Naive thymus-derived CD4-positive, alpha-beta T cell (primary cell): ENCODE measurements around the gene MAVS. TPM values are rescaled to one million over a fixed set of nuclear protein-coding genes. Genes with fewer than 3 reads are reported as not detected.
A peak's percentile ranks its signal among the peaks of the same experiment; 100 is the strongest.

ENCODE experiments used
- ATAC-seq: fragments of 150-1000 bp; cut with Tn5 transposase; 2 replicates; pipeline ENCODE4 v1.10.0; 2021; ENCODE audit warnings: mild to moderate bottlenecking, moderate library complexity
- CTCF ChIA-PET: fragments of 350-600 bp; sonication (Branson Sonifier 250); formaldehyde crosslinking; loops from one replicate; lab custom pipeline; 2021; ENCODE audit warnings: antibody characterized with exemption; lab: Charles Lee
- POLR2A ChIA-PET: fragments of 350-600 bp; sonication (Branson Sonifier 250); formaldehyde crosslinking; loops from one replicate; lab custom pipeline; 2021; ENCODE audit warnings: antibody characterized with exemption, inconsistent platforms; lab: Charles Lee
- DNase-seq, 9 donors: peaks; one replicate each; pipeline versions ENCODE4 v3.0.0 to v3.0.0-alpha.2; 2020 to 2022; ENCODE audit warnings: mixed read lengths in 1 of 9
- H3K27ac ChIP-seq: one replicate; pipeline ENCODE4 v1.7.0; 2013; ENCODE audit warnings: mild to moderate bottlenecking, low read depth, low read length, moderate library complexity
- H3K27me3 ChIP-seq, 2 donors: one replicate each; pipeline ENCODE4 v1.7.0; 2013; ENCODE audit warnings: low read length in 2 of 2, mild to moderate bottlenecking in 2 of 2, moderate library complexity in 2 of 2; ENCODE audit not compliant: control insufficient read depth in 2 of 2, insufficient read depth in 2 of 2
- H3K36me3 ChIP-seq, 3 experiments: 1 replicate in 2 of 3; 2 replicates in 1 of 3; pipeline ENCODE4 v1.7.0; 2013; ENCODE audit warnings: low read length in 3 of 3, mild to moderate bottlenecking in 3 of 3, moderate library complexity in 1 of 3; ENCODE audit not compliant: insufficient read depth in 3 of 3, control insufficient read depth in 2 of 3
- H3K4me1 ChIP-seq, 2 donors: one replicate each; pipeline ENCODE4 v1.7.0; 2013; ENCODE audit warnings: low read length in 2 of 2, mild to moderate bottlenecking in 2 of 2, moderate library complexity in 1 of 2; ENCODE audit not compliant: control insufficient read depth in 2 of 2, insufficient read depth in 2 of 2
- H3K4me3 ChIP-seq: 2 replicates; pipeline ENCODE4 v1.7.0; 2013; ENCODE audit warnings: mild to moderate bottlenecking, low read length
- H3K9me3 ChIP-seq, 3 experiments: 1 replicate in 2 of 3; 2 replicates in 1 of 3; pipeline ENCODE4 v1.7.0; 2013; ENCODE audit warnings: low read length in 3 of 3; ENCODE audit not compliant: control insufficient read depth in 2 of 3
- H3K27ac Mint-ChIP-seq, 9 donors: one replicate each; pipeline ENCODE4 v1.8.0; 2020 to 2022; ENCODE audit warnings: mixed read lengths in 9 of 9, mild to moderate bottlenecking in 8 of 9, moderate library complexity in 5 of 9, inconsistent platforms in 2 of 9
- H3K27me3 Mint-ChIP-seq, 5 donors: one replicate each; pipeline ENCODE4 v1.8.0; 2021 to 2022; ENCODE audit warnings: mixed read lengths in 5 of 5, mild to moderate bottlenecking in 1 of 5
- H3K36me3 Mint-ChIP-seq, 5 donors: one replicate each; pipeline ENCODE4 v1.8.0; 2020 to 2022; ENCODE audit warnings: mixed read lengths in 5 of 5, mild to moderate bottlenecking in 3 of 5, inconsistent platforms in 1 of 5
- H3K4me1 Mint-ChIP-seq, 7 donors: one replicate each; pipeline ENCODE4 v1.8.0; 2020 to 2022; ENCODE audit warnings: mixed read lengths in 7 of 7, mild to moderate bottlenecking in 3 of 7, inconsistent platforms in 1 of 7
- H3K4me3 Mint-ChIP-seq, 10 donors: one replicate each; pipeline ENCODE4 v1.8.0; 2020 to 2022; ENCODE audit warnings: mild to moderate bottlenecking in 10 of 10, mixed read lengths in 10 of 10, moderate library complexity in 6 of 10, inconsistent platforms in 2 of 10
- H3K9me3 Mint-ChIP-seq, 11 donors: one replicate each; pipeline ENCODE4 v1.8.0; 2020 to 2022; ENCODE audit warnings: mixed read lengths in 11 of 11, mild to moderate bottlenecking in 4 of 11, inconsistent platforms in 1 of 11, moderate library complexity in 1 of 11
- intact Hi-C, 2 donors: fragments of 100-400 bp; cut with micrococcal nuclease; formaldehyde crosslinking; loops; one replicate each; pipeline ENCODE4 v1.15.1; 2023
- polyA plus RNA-seq, 2 donors: library from polyadenylated mRNA; unstranded; fragments of 300-500 nt; fragmentation: Illumina TruSeq; gene quantifications; one replicate each; pipeline ENCODE4 v1.2.3, GENCODE V29; 2021
- total RNA-seq, 6 experiments: library from RNA in 5 of 6; stranded (reverse) in 5 of 6; gene quantifications; 1 replicate in 5 of 6; 2 replicates in 1 of 6; pipeline ENCODE4 v1.2.3 and lab custom pipeline; 2021 to 2026

MAVS gene
- total and polyA plus RNA-seq, 7 experiments from 2014 or later, result 3.5 to 49.9 (median 26.4) TPM

- H3K27me3 Mint-ChIP-seq, result no peaks in the 10 kb centered on the region
- no peak overlapping the region for H3K4me3 ChIP-seq
- no peaks in the 10 kb centered on the region for H3K9me3 Mint-ChIP-seq
- peaks cover 23 to 92% (median 29%) of the 10 kb centered on the region in 3 experiments for H3K36me3 ChIP-seq
- DNase-seq (no peak), ATAC-seq (no peak)
- CTCF ChIA-PET, result interaction anchor here (1.5 kb wide), 1 partner anchor 9 kb away, joined by 3 read pairs; no protein-coding TSS in a partner anchor
- H3K9me3 ChIP-seq, result no peaks in the 10 kb centered on the region
- no peaks in the 10 kb centered on the region for H3K4me1 ChIP-seq
- no peak overlapping the region for H3K27ac ChIP-seq
- no peaks in the 10 kb centered on the region for H3K27me3 ChIP-seq
- intact Hi-C loops, result no loop called here
- POLR2A ChIA-PET, result interaction anchor here (0.8 kb wide), 1 partner anchor 42 kb away, joined by 3 read pairs; no protein-coding TSS in a partner anchor
- peak overlapping the region in 1 of 9 donors; percentile 51 for H3K27ac Mint-ChIP-seq
- H3K36me3 Mint-ChIP-seq, result peaks cover 10 to 39% (median 23%) of the 10 kb centered on the region in 5 donors
- H3K4me3 Mint-ChIP-seq, result no peak overlapping the region
- H3K4me1 Mint-ChIP-seq, result peaks cover 0 to 12% (median 0%) of the 10 kb centered on the region in 7 donors
Observed at GRCh38 chr20:3863317-3863716, 16.7 kb downstream of the MAVS start.

- no peak for ATAC-seq
- H3K4me3 Mint-ChIP-seq, result no peak overlapping the region
- ChIA-PET CTCF (no interaction called here), POLR2A (no interaction called here)
- H3K27ac Mint-ChIP-seq, result no peak overlapping the region
- Histone ChIP-seq H3K4me3 (no peak overlapping the region), H3K36me3 (peaks cover 23 to 81% (median 29%) of the 10 kb centered on the region in 3 experiments), H3K4me1 (no peaks in the 10 kb centered on the region), H3K27ac (no peak overlapping the region), H3K9me3 (no peaks in the 10 kb centered on the region), H3K27me3 (no peaks in the 10 kb centered on the region)
- peaks cover 10 to 39% (median 23%) of the 10 kb centered on the region in 5 donors for H3K36me3 Mint-ChIP-seq
- DNase-seq, result no peak
- no peaks in the 10 kb centered on the region for H3K9me3 Mint-ChIP-seq
- H3K4me1 Mint-ChIP-seq, result peaks cover 0 to 12% (median 0%) of the 10 kb centered on the region in 7 donors
- intact Hi-C loops, result no loop called here
- no peaks in the 10 kb centered on the region for H3K27me3 Mint-ChIP-seq
Observed at GRCh38 chr20:3864518-3864917, 17.9 kb downstream of the MAVS start.

GRCh38 chr20:3865152-3865886 is 18.7 kb downstream of the MAVS start:
- Histone ChIP-seq H3K9me3 (no peaks in the 10 kb centered on the region), H3K27me3 (no peaks in the 10 kb centered on the region), H3K4me3 (no peak overlapping the region), H3K36me3 (peaks cover 23 to 81% (median 29%) of the 10 kb centered on the region in 3 experiments), H3K4me1 (no peaks in the 10 kb centered on the region), H3K27ac (no peak overlapping the region)
- DNase-seq, result no peak
- Mint-ChIP-seq H3K27me3 (no peaks in the 10 kb centered on the region), H3K4me3 (no peak overlapping the region), H3K36me3 (peaks cover 10 to 39% (median 23%) of the 10 kb centered on the region in 5 donors), H3K4me1 (peaks cover 0 to 12% (median 0%) of the 10 kb centered on the region in 7 donors), H3K27ac (no peak overlapping the region), H3K9me3 (no peaks in the 10 kb centered on the region)
- CTCF ChIA-PET, result no interaction called here
- POLR2A ChIA-PET, result no interaction called here
- intact Hi-C loops, result no loop called here
- ATAC-seq, result no peak

GRCh38 chr20:3865887-3866407 is 19.3 kb downstream of the MAVS start:
- H3K9me3 ChIP-seq, result no peaks in the 10 kb centered on the region
- H3K27ac ChIP-seq, result no peak overlapping the region
- peaks cover 10 to 39% (median 23%) of the 10 kb centered on the region in 5 donors for H3K36me3 Mint-ChIP-seq
- H3K27me3 Mint-ChIP-seq, result no peaks in the 10 kb centered on the region
- ChIA-PET POLR2A (no interaction called here), CTCF (no interaction called here)
- H3K4me1 Mint-ChIP-seq, result peaks cover 0 to 12% (median 0%) of the 10 kb centered on the region in 7 donors
- no peaks in the 10 kb centered on the region for H3K9me3 Mint-ChIP-seq
- peaks cover 23 to 81% (median 29%) of the 10 kb centered on the region in 3 experiments for H3K36me3 ChIP-seq
- no peaks in the 10 kb centered on the region for H3K4me1 ChIP-seq
- no peak overlapping the region for H3K4me3 Mint-ChIP-seq
- H3K4me3 ChIP-seq, result no peak overlapping the region
- DNase-seq (no peak), ATAC-seq (no peak)
- no peaks in the 10 kb centered on the region for H3K27me3 ChIP-seq
- intact Hi-C loops, result no loop called here
- H3K27ac Mint-ChIP-seq, result peak overlapping the region in 1 of 9 donors; percentile 25

- intact Hi-C loops, result no loop called here
- CTCF ChIA-PET, result interaction anchor here (1.5 kb wide), 1 partner anchor 21 kb away, joined by 3 read pairs; no protein-coding TSS in a partner anchor
- Mint-ChIP-seq H3K27me3 (no peaks in the 10 kb centered on the region), H3K36me3 (peaks cover 10 to 35% (median 18%) of the 10 kb centered on the region in 5 donors), H3K4me3 (no peak overlapping the region), H3K27ac (peak overlapping the region in 3 of 9 donors; percentile 25 to 40 (median 38)), H3K9me3 (no peaks in the 10 kb centered on the region), H3K4me1 (peaks cover 0 to 8% (median 0%) of the 10 kb centered on the region in 7 donors)
- POLR2A ChIA-PET, result no interaction called here
- no peak for ATAC-seq
- Histone ChIP-seq H3K9me3 (no peaks in the 10 kb centered on the region), H3K27me3 (no peaks in the 10 kb centered on the region), H3K4me1 (no peaks in the 10 kb centered on the region), H3K36me3 (peaks cover 23 to 82% (median 26%) of the 10 kb centered on the region in 3 experiments), H3K27ac (no peak overlapping the region), H3K4me3 (no peak overlapping the region)
- DNase-seq, result no peak
Observed at GRCh38 chr20:3866464-3866863, 19.8 kb downstream of the MAVS start.

GRCh38 chr20:3867802-3868201 is 21.2 kb downstream of the MAVS start:
- POLR2A ChIA-PET, result no interaction called here
- H3K27ac Mint-ChIP-seq, result peak overlapping the region in 4 of 9 donors; percentile 5 to 42 (median 37)
- ATAC-seq (no peak), DNase-seq (no peak)
- H3K4me1 Mint-ChIP-seq, result peaks cover 0 to 10% (median 4%) of the 10 kb centered on the region in 7 donors
- Histone ChIP-seq H3K27ac (no peak overlapping the region), H3K27me3 (no peaks in the 10 kb centered on the region), H3K9me3 (no peaks in the 10 kb centered on the region), H3K4me3 (no peak overlapping the region), H3K4me1 (no peaks in the 10 kb centered on the region), H3K36me3 (peaks cover 14 to 79% (median 15%) of the 10 kb centered on the region in 3 experiments)
- CTCF ChIA-PET, result interaction anchor here (0.6 to 1.5 kb wide), 2 partner anchors 20 to 80 kb away, joined by 3 read pairs; no protein-coding TSS in a partner anchor
- H3K9me3 Mint-ChIP-seq, result no peaks in the 10 kb centered on the region
- H3K36me3 Mint-ChIP-seq, result peaks cover 5 to 27% (median 14%) of the 10 kb centered on the region in 5 donors
- intact Hi-C loops, result no loop called here
- no peaks in the 10 kb centered on the region for H3K27me3 Mint-ChIP-seq
- no peak overlapping the region for H3K4me3 Mint-ChIP-seq
